Skeletal muscle tissue (tissue), 4 donors: ENCODE measurements around the gene DAB2IP. TPM values are rescaled to one million over a fixed set of nuclear protein-coding genes. Genes with fewer than 3 reads are reported as not detected.

Experiments used
- H3K27ac ChIP-seq: one replicate; pipeline ENCODE4 v1.7.0; 2013; ENCODE audit warnings: mild to moderate bottlenecking, low read depth, low read length, inconsistent platforms
- H3K27me3 ChIP-seq, 3 donors: one replicate each; pipeline ENCODE4 v1.7.0; 2013; ENCODE audit warnings: low read length in 3 of 3; ENCODE audit not compliant: control insufficient read depth in 3 of 3, insufficient read depth in 3 of 3
- H3K36me3 ChIP-seq, 3 donors: one replicate each; pipeline ENCODE4 v1.7.0; 2013; ENCODE audit warnings: low read length in 3 of 3; ENCODE audit not compliant: control insufficient read depth in 3 of 3, insufficient read depth in 3 of 3
- H3K4me1 ChIP-seq, 3 donors: one replicate each; pipeline ENCODE4 v1.7.0; 2013; ENCODE audit warnings: low read length in 3 of 3, mild to moderate bottlenecking in 3 of 3; ENCODE audit not compliant: control insufficient read depth in 3 of 3, insufficient read depth in 3 of 3
- H3K4me3 ChIP-seq, 3 donors: one replicate each; pipeline ENCODE4 v1.7.0; 2013; ENCODE audit warnings: low read length in 3 of 3
- H3K9ac ChIP-seq, 3 donors: one replicate each; pipeline ENCODE4 v1.7.0; 2013; ENCODE audit warnings: low read length in 3 of 3, mild to moderate bottlenecking in 3 of 3, moderate library complexity in 2 of 3, low read depth in 1 of 3
- H3K9me3 ChIP-seq, 3 donors: one replicate each; pipeline ENCODE4 v1.7.0; 2013; ENCODE audit warnings: low read length in 3 of 3; ENCODE audit not compliant: control insufficient read depth in 3 of 3
- total RNA-seq: library from RNA; depleted of rRNA; stranded (reverse); fragments of >200 nt; gene quantifications from one replicate; pipeline ENCODE4 v1.2.3, GENCODE V29; 2014
- donor health status: Osteomylitis.

The DAB2IP gene
- total RNA-seq, 1 donor from 2014 or later: 12.5 TPM

DNA sequence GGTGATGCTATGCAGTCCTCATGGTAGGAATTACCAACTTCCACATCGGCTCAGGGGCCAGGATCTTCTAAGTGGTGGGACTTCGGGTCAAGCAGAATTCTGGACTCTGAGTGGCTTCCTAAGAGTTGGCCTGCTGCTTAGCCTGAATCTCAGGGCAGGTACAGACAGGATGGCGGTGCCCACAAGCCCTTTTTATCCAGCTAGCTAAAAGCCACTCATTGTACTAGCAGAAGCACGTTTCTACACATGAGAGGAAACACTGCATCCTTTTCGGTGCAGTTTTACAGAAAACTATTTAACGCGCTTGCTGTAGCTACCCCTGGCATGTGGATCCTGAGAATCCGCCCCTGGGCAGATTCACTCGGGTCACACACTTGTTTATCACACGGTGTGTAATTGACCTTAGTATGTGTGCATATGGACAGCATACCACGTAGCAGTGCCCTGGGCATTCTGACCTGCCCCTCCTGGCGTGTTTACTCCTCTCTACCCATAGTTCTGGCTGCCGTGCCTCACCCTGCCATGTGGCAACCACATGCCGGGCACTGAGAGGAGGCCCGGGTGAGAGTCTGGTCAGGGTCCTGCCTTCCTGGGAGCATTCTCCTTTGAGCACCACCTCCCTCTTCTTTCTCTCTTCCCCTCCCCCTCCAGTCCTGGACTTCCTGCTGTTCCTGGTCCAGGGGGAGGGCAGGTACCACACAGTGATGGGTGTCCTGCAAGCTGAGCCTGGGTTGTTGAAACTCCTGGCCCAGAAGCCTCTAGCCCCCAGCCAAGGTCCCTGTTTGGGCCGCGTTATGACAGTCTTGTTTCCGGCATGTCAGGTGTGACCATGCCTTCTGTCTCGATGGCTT, 65.9 kb downstream of the DAB2IP start:
- peak overlapping the region in 1 of 3 donors; percentile 54 for H3K9ac ChIP-seq

DNA sequence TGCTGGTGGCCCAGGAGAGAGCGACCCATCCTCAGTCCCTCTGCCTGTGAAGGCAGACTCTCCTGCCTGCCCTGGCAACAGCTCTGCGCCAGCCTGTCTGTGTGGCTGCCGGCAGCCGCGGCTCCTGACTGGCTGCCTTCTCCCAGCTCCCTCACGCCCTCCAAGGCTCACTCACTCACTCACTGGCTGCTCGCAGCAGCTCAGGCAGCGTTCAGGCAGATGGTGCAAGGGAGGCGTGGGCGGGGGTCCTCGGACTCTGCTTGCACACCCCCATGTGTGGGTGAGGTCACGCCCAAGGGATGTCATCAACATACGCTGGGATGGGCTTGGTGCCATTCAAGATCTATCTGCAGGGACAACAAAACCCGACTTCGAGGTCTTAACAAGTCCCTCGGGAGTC, 66.7 kb downstream of the DAB2IP start:
- Histone ChIP-seq H3K9ac (peak overlapping the region in 1 of 3 donors; percentile 54), H3K36me3 (no peaks in the 10 kb centered on the region), H3K27me3 (no peaks in the 10 kb centered on the region), H3K4me1 (peaks cover 91 to 95% (median 93%) of the 10 kb centered on the region in 3 donors), H3K27ac (no peak overlapping the region), H3K4me3 (no peak overlapping the region), H3K9me3 (no peaks in the 10 kb centered on the region)

More for the DNA sequence above, 65.9 kb downstream of the DAB2IP start:
- peaks cover 90 to 95% (median 93%) of the 10 kb centered on the region in 3 donors for H3K4me1 ChIP-seq
- no peaks in the 10 kb centered on the region for H3K27me3 ChIP-seq
- no peak overlapping the region for H3K27ac ChIP-seq
- no peaks in the 10 kb centered on the region for H3K36me3 ChIP-seq
- H3K4me3 ChIP-seq: no peak overlapping the region
- no peaks in the 10 kb centered on the region for H3K9me3 ChIP-seq

DNA sequence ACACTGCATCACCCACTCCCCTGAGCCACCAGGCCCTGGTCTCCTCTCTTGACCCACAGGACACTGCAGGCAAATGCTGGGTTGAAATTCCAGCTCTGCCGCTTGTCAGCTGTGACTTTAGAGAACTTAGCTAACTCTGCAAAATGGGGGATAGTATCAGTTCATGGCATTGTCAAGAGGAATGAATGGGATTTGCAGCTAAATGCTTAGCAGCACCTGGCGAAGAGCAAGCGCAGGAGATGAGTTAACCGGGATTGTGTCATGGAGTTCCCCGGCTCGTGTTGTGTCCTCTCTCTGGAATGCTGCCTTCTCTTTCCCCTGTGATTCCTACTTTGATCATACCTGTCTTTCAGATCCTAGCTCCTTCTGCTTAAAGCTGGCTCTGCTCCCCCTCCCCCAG, 67.1 kb downstream of the DAB2IP start:
- H3K9me3 ChIP-seq: no peaks in the 10 kb centered on the region
- no peak overlapping the region for H3K4me3 ChIP-seq
- H3K27ac ChIP-seq: no peak overlapping the region
- no peaks in the 10 kb centered on the region for H3K27me3 ChIP-seq
- H3K9ac ChIP-seq: peak overlapping the region in 1 of 3 donors; percentile 54
- no peaks in the 10 kb centered on the region for H3K36me3 ChIP-seq
- H3K4me1 ChIP-seq: peaks cover 90 to 95% (median 93%) of the 10 kb centered on the region in 3 donors

DNA sequence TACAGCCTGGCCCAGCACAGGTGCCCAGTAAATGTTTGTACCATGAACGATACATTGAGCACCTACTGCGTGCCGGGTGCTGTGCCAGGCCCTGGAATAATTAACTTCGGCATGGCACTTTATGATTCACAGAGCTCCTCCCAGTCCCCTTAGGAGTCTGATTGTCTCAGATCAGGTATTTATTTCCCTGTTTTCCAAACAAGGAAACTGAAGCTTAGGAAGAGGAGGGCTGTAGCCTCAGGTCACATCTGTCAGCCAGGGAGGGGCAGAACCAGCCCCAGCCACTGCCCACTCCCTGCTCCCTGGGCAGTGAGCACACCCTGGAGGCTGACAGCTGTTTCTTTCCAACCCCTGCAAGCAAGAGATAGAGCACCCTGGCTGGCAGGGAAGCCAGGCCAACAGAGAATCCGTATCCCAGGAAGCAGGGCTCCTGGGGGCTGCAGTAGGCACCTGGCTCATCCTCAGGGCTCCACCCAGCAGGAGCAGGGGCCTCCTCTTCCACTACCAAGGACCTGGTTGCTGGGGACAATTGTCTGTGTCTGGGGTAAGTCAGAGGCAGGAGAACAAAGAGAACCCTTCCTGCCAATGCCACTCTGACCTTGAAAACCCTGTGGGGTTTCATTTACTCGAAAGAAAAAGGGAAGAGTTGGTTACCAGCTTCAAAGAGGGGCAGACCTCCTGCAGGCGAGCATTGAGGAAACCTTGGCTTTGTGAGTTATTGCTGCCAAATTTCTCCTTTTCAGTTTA, 69.0 kb downstream of the DAB2IP start:
- peak overlapping the region in 2 of 3 donors; percentile 52 to 60 for H3K9ac ChIP-seq
- no peaks in the 10 kb centered on the region for H3K9me3 ChIP-seq
- H3K27ac ChIP-seq: peak overlapping the region; percentile 28
- no peaks in the 10 kb centered on the region for H3K27me3 ChIP-seq
- peaks cover 93 to 96% (median 95%) of the 10 kb centered on the region in 3 donors for H3K4me1 ChIP-seq
- H3K36me3 ChIP-seq: no peaks in the 10 kb centered on the region
- H3K4me3 ChIP-seq: no peak overlapping the region

DNA sequence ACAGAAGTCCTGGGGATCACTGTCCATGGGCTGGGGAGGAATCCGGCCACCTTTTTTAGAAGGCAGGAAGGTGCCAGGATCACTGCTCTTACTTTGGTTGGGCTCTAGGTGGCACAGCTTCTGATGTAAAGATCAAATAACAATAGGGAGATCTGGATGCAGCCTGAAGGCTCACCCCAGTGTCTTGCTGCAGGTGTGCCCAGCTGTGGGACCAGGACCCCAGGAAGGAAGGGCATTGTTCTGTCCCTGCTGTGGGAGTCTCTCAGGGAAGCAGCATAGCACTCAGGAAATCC, 69.6 kb downstream of the DAB2IP start:
- H3K4me3 ChIP-seq: peak overlapping the region in 1 of 3 donors; percentile 29

DNA sequence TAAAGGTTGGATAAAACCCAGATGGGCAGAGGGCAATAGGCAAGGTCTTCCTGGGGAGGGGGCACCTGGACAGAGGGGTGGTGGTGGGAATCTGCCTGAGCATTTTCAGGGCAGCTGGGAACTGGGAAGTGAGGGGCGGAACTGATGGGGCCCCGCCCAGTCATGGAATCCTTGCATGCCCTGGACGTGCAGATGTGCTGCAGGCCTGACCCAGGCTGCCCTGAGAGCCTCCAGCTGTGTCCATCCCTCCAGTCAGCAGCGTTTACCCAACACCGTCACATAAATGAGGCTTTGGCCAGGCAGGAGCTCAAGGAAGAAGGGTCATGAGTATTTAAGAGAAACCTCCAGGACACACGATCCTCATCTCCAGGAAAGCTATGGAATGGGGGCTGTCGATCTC, 70.3 kb downstream of the DAB2IP start:
- no peaks in the 10 kb centered on the region for H3K36me3 ChIP-seq
- peak overlapping the region; percentile 27 for H3K27ac ChIP-seq
- peak overlapping the region in 1 of 3 donors; percentile 7 for H3K4me3 ChIP-seq
- H3K27me3 ChIP-seq: no peaks in the 10 kb centered on the region
- peaks cover 92 to 98% (median 97%) of the 10 kb centered on the region in 3 donors for H3K4me1 ChIP-seq
- peak overlapping the region in 1 of 3 donors; percentile 60 for H3K9ac ChIP-seq
- H3K9me3 ChIP-seq: no peaks in the 10 kb centered on the region

More for the DNA sequence above, 69.6 kb downstream of the DAB2IP start:
- no peaks in the 10 kb centered on the region for H3K27me3 ChIP-seq
- H3K9ac ChIP-seq: peak overlapping the region in 2 of 3 donors; percentile 52 to 60
- H3K36me3 ChIP-seq: no peaks in the 10 kb centered on the region
- no peaks in the 10 kb centered on the region for H3K9me3 ChIP-seq
- peak overlapping the region; percentile 27 for H3K27ac ChIP-seq
- peaks cover 93 to 98% (median 95%) of the 10 kb centered on the region in 3 donors for H3K4me1 ChIP-seq

DNA sequence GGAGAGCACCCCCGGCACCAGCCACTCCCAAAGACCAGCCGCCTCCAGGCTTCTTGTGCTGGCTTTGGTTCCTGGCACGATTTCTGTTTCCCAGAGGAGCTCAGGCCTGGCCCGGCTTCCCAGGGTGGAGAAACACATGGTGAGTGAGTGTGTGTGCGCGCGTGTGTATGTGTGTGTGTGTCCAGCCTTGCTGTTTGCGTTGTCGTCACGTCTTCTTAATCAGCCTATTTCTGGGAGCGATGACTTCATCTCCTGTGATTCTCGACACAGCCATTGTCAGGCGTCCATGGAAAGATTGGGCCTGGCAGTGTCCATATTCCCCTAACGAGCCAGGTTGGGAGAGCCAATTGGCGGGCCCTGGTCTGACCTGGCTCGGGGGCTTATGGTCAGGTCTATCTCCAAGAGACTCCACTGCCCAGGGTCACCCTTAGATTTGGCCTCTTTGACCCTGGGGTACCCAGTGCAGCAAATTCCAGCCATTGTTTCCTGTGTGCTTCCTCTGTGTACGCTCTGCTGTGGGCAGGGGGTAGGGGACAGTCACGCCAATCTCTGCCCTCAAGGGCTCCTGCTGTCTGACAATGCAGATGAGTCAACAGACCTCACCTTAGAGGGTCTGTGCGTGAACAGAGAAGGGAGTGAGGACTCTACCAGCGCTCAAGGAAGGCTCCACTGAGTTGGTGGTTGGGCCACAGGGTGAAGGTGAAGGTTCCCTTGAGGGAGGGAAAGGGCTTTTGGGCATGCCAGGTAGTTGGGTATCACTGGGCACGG, 73.8 kb downstream of the DAB2IP start:
- Histone ChIP-seq H3K9me3 (no peaks in the 10 kb centered on the region), H3K27me3 (no peaks in the 10 kb centered on the region), H3K36me3 (no peaks in the 10 kb centered on the region), H3K9ac (peak overlapping the region; percentile 50 to 82 (median 77)), H3K4me3 (peak overlapping the region in 2 of 3 donors; percentile 41 to 66), H3K4me1 (peaks cover 87 to 97% (median 95%) of the 10 kb centered on the region in 3 donors), H3K27ac (peak overlapping the region; percentile 94)

DNA sequence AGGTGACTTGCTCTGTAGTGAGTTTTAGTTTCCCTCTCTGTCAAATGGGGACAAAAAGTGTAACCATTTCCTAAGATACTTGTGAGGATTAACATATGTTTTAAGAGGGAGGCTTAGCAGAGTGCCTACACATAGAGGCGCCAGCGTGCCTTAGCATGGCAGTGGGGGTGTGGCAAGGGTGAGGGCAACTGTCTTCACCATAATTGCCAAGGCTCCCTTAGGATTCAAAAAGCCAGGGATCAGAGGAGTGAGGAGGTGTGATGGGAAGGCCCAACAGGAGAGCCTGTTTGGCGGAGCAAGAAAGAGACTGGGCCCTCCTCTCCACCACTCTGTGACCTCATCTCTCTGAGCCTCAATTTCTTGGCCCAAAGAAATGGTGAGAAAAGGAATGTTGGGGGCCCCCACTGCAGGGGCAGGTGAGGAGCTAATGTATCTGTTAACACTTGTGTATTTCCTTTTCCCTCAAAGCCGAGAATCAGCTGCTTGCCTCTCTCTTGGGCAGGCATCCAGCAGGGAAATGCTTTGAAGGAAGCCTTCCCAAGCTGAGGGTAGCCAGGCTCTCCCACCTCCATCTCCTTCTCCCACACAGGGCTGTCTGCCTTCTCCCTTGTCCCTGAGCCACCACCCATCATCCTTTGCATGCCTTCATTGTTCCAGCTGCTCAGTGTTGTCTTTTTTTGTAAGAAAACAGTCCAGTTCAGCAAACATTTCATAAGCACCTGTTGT, 76.0 kb downstream of the DAB2IP start:
- Histone ChIP-seq H3K4me1 (peaks cover 86 to 96% (median 96%) of the 10 kb centered on the region in 3 donors), H3K9me3 (no peaks in the 10 kb centered on the region), H3K27ac (peak overlapping the region; percentile 94), H3K27me3 (no peaks in the 10 kb centered on the region), H3K4me3 (no peak overlapping the region), H3K9ac (peak overlapping the region in 2 of 3 donors; percentile 35 to 50), H3K36me3 (no peaks in the 10 kb centered on the region)

DNA sequence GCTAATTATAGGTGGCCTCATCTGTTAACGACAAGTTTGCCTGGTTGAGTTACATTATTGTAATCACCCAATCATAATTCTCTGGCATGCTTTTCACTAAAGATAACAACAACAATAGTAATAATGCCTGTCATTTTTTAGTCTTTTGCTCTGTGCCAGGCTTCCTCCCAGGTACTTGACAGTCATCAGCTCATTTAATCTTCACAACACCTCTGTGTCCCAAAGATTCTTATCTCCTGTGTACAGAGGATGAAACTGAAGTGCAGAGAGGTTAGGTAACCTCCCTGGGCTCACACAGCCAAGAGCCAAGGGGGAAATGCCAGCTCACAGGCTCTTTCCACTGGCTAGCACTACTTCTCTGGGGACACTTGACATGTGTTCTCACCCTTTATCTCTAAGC, 77.5 kb downstream of the DAB2IP start:
- Histone ChIP-seq H3K27me3 (no peaks in the 10 kb centered on the region), H3K27ac (no peak overlapping the region), H3K9me3 (no peaks in the 10 kb centered on the region), H3K36me3 (no peaks in the 10 kb centered on the region), H3K4me1 (peaks cover 76 to 94% (median 83%) of the 10 kb centered on the region in 3 donors), H3K4me3 (no peak overlapping the region), H3K9ac (peak overlapping the region in 1 of 3 donors; percentile 16)
